Measurements from ENCODE around the gene CASP5.

The CASP5 gene

GRCh38 chr11:104965735-104966134 is 57.2 kb downstream of the CASP5 start:
- no peak for DNase-seq

DNA sequence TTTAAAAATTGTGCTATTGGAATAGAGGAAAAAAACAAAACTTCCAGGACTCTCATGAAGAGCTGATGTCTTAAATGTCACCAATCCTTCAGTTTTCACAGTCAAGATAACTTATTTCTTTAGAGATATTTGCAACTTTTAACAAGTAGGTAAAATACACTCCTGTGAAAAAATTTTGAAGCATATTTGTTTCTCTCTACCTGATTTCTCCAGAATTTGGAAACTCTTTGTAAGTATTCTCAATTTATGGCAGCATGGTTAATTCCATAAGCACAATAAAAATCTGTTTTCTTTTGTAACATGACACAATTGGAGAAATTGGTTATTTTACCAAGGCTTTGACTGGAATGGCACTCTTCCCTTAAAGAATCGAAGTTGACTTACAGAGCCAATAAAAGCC is 58.7 kb downstream of the CASP5 start:
- DNase-seq, result no peak

DNA sequence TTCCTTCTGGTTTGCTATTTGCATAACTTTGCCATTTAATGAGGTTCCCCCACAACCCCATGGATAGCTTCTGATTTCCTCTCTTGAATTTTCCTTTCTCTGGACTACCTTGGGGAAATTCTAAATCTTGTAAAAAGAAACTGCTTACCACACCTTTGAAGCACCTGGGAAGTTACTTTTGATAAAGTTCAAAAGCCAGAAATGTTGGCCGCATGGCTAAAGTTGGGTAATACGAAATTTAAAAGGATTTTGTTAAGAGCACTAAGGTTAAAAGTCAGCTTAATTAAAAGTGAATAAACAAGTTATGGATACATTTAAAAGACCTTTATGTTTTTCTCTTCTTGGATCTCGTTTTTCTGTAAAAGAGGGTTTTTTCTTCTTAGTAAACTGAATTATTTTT is 60.1 kb downstream of the CASP5 start:
- DNase-seq, result no peak

DNA sequence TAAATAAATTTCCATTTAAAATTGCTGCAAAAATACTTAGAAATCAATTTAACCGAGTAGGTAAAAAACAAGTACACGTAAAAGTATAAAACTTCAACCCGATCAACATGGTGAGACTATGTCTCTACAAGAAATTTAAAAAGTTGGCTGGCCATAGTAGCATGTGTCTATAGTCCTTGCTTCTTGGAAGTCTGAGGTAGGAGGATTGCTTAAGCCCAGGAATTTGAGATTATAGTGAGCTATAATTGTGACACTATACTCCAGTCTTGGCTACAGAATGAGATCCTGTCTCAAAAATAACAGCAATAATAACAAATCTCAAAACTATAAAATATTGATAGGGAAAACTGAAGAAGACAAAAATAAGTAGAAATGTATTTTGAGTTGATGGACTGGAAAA is 65.7 kb downstream of the CASP5 start:
- no peak for DNase-seq

DNA sequence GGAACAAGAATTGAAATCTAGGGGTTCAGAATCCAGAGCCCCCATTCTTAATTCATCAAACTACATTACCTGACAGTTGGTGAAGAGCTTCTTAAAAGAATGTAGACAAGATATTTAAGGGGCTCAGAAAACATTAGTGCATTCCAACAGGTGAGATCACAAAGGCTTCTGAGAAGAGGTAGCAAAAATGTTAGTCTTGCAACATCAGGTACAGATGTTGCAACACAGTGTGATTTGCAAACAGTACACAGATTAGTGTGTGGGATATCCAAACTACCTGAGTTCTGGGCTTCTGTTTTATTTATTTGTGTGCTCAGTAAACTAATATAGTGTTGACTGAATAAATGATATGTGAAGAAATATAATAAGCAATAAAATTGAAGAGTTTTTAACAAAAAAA is 66.4 kb downstream of the CASP5 start:
- DNase-seq, result no peak

DNA sequence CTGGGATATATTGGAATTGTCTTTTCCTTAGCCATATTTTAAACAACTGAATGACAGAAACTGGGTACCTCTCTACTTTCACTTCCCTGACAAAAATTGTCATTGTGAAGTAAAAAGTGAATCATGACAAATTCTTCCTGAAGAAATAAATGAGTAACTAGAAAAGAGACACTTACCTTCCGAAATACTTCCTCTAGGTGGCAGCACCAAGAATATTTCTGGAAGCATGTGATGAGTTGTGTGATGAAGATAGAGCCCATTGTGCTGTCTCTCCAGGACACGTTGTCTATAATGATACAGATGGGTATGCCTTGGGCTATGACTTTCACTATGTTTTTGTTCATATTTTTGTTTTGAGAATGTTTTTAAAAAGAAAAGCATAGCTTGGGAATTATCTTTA is 76.1 kb downstream of the CASP5 start:
- no peak for DNase-seq
